PC-9 (cell line): ENCODE measurements around the gene PLAU. TPM values are rescaled to one million over a fixed set of nuclear protein-coding genes. Genes with fewer than 3 reads are reported as not detected.

ENCODE experiments used
- BruUV-seq: library from RNA; stranded (reverse); fragments of 400-500 nt; replicated peaks from 2 replicates; lab custom pipeline; 2021; lab: Mats Ljungman, UMichigan
- CTCF ChIA-PET: fragments of 300-600 bp; sonication (Branson Sonifier 250); formaldehyde crosslinking; loops from one replicate; lab custom pipeline; 2022; ENCODE audit warnings: antibody characterized with exemption; lab: Charles Lee
- POLR2A ChIA-PET: fragments of 300-600 bp; sonication (Branson Sonifier 250); formaldehyde crosslinking; loops from one replicate; lab custom pipeline; 2022; ENCODE audit warnings: antibody characterized with exemption; ENCODE audit not compliant: unreplicated experiment; lab: Charles Lee
- DNase-seq, 2 experiments: peaks; one replicate each; pipeline versions ENCODE4 v3.0.0 to v3.0.0-alpha.2; 2015 to 2022; ENCODE audit warnings: mixed read lengths in 1 of 2
- H2AFZ ChIP-seq: fragments of 200-600 bp; sonication (generic); 2 replicates; pipeline ENCODE4 v1.8.1; 2017; ENCODE audit warnings: antibody characterized with exemption
- H3F3A ChIP-seq: fragments of 200-600 bp; sonication (generic); 2 replicates; pipeline ENCODE4 v1.8.1; 2017; ENCODE audit warnings: antibody characterized with exemption, mild to moderate bottlenecking, low read depth; ENCODE audit not compliant: insufficient read depth
- H3K27ac ChIP-seq: fragments of 200-600 bp; sonication (generic); 2 replicates; pipeline ENCODE4 v1.6.1; 2016; ENCODE audit warnings: mixed run types
- H3K27me3 ChIP-seq: fragments of 200-600 bp; sonication (generic); 2 replicates; pipeline ENCODE4 v1.6.1; 2016; ENCODE audit warnings: low read depth, mixed run types; ENCODE audit not compliant: insufficient read depth
- H3K36me3 ChIP-seq: fragments of 200-600 bp; sonication (generic); 2 replicates; pipeline ENCODE4 v1.6.1; 2016; ENCODE audit warnings: low read depth, mixed run types
- H3K4me1 ChIP-seq: fragments of 200-600 bp; sonication (generic); replicated peaks from 2 replicates; pipeline ENCODE4 v1.6.1; 2016; ENCODE audit warnings: mixed run types; ENCODE audit not compliant: insufficient read depth
- H3K4me2 ChIP-seq: fragments of 200-600 bp; sonication (generic); 2 replicates; pipeline ENCODE4 v1.6.1; 2017; ENCODE audit warnings: mixed run types
- H3K4me3 ChIP-seq: fragments of 200-600 bp; sonication (generic); 2 replicates; pipeline ENCODE4 v1.6.1; 2016; ENCODE audit warnings: mixed run types
- H3K79me2 ChIP-seq: fragments of 200-600 bp; sonication (generic); 2 replicates; pipeline ENCODE4 v1.6.1; 2017; ENCODE audit warnings: low read depth, mixed run types
- H3K9me2 ChIP-seq: fragments of 200-600 bp; sonication (generic); 2 replicates; pipeline ENCODE4 v1.8.1; 2017; ENCODE audit warnings: mild to moderate bottlenecking; ENCODE audit not compliant: insufficient read depth
- H3K9me3 ChIP-seq: fragments of 200-600 bp; sonication (generic); 2 replicates; pipeline ENCODE4 v1.8.1; 2016; ENCODE audit warnings: low read depth; ENCODE audit not compliant: insufficient read depth
- H4K20me1 ChIP-seq: fragments of 200-600 bp; sonication (generic); 2 replicates; pipeline ENCODE4 v1.8.1; 2017; ENCODE audit not compliant: insufficient read depth
- EZH2 ChIP-seq: fragments of 200-600 bp; sonication (generic); IDR thresholded peaks from 2 replicates; pipeline ENCODE4 v1.8.0; 2017; ENCODE audit warnings: antibody characterized with exemption, low read depth
- intact Hi-C: fragments of 100-400 bp; cut with micrococcal nuclease; formaldehyde crosslinking; loops from one replicate; pipeline ENCODE4 v1.10.0; 2022; ENCODE audit not compliant: unreplicated experiment
- total RNA-seq: library from RNA; stranded (reverse); gene quantifications from 2 replicates; pipeline ENCODE4 v1.2.3, GENCODE V29; 2021
- TF ChIP-seq, protein P1 (sequence below): fragments of 200-600 bp; sonication (generic); conservative IDR thresholded peaks from 2 replicates; pipeline ENCODE4 v1.6.1; 2017; ENCODE audit warnings: mixed run types, antibody characterized with exemption, mild to moderate bottlenecking, moderate library complexity

PLAU gene
- total RNA-seq, 1 experiment from 2014 or later, result 90.3 TPM

DNA sequence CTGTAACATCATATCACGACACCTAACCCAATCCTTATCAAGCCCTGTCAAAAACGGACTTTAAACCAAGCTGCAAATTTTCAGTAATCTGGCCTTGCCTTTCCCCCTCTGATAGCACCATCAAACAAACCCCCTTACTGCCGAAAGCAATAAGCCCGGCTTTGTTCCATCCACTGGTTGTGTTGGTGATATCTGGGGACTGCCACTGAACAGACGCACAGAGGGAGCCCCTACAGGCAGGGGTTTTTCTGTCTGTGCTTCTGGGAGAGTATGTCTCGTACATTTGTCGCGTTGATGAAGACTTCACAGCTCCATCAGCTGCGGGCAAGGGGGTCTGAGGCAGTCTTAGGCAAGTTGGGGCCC, 550 bp upstream of the PLAU start:
- TF ChIP-seq, protein P1, sequence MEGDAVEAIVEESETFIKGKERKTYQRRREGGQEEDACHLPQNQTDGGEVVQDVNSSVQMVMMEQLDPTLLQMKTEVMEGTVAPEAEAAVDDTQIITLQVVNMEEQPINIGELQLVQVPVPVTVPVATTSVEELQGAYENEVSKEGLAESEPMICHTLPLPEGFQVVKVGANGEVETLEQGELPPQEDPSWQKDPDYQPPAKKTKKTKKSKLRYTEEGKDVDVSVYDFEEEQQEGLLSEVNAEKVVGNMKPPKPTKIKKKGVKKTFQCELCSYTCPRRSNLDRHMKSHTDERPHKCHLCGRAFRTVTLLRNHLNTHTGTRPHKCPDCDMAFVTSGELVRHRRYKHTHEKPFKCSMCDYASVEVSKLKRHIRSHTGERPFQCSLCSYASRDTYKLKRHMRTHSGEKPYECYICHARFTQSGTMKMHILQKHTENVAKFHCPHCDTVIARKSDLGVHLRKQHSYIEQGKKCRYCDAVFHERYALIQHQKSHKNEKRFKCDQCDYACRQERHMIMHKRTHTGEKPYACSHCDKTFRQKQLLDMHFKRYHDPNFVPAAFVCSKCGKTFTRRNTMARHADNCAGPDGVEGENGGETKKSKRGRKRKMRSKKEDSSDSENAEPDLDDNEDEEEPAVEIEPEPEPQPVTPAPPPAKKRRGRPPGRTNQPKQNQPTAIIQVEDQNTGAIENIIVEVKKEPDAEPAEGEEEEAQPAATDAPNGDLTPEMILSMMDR, result no peak
- TF ChIP-seq EZH2, result no peak
- TSS peak; percentile 54 for BruUV-seq
- no peak overlapping the region for H2AFZ ChIP-seq
- H3K4me2 ChIP-seq, result peak overlapping the region; percentile 88
- peak overlapping the region; percentile 85 for H3K4me3 ChIP-seq
- peak overlapping the region; percentile 97 for H3K27ac ChIP-seq
- H3K36me3 ChIP-seq, result peaks cover 35% of the 10 kb centered on the region
- peaks cover 81% of the 10 kb centered on the region for H3K4me1 ChIP-seq
- H3K79me2 ChIP-seq, result peaks cover 50% of the 10 kb centered on the region
- DNase-seq, result peak in 1 of 2 experiments; percentile 33
- no peaks in the 10 kb centered on the region for H3K9me2 ChIP-seq
- POLR2A ChIA-PET, result interaction anchor here (0.7 kb wide), 1 partner anchor 21 kb away, joined by 9 read pairs; no protein-coding TSS in a partner anchor
- intact Hi-C loops, result no loop called here
- peaks cover 68% of the 10 kb centered on the region for H3F3A ChIP-seq
- CTCF ChIA-PET, result interaction anchor here (0.6 to 1.4 kb wide), 4 partner anchors 11 to 35 kb away, joined by 3 to 4 read pairs (median 4); no protein-coding TSS in a partner anchor
- no peaks in the 10 kb centered on the region for H3K27me3 ChIP-seq
- no peaks in the 10 kb centered on the region for H4K20me1 ChIP-seq
- H3K9me3 ChIP-seq, result no peaks in the 10 kb centered on the region

DNA sequence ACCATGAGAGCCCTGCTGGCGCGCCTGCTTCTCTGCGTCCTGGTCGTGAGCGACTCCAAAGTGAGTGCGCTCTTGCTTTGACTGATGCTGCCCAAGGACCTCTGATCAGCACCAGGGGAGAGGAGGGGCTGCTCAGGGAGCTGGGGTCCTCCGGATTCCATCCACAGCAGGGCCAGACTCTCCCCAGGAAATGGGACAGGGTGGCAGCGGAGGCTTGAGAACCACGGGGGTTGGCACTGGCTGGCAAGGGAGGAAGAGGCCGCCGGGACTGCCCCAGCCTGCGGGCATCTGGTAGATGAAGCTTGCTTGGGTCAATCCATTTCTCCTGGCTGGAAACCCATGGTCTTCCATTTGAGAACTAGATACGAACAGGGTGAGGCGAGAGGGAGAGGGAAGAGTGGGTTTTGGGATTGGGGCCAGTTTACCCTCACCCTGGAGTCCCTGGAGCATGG, 647 bp downstream of the PLAU start:
- POLR2A ChIA-PET, result interaction anchor here (0.6 kb wide), 1 partner anchor 12 kb away, joined by 3 read pairs; no protein-coding TSS in a partner anchor
- Histone ChIP-seq H3K27ac (peak overlapping the region; percentile 97), H3K27me3 (no peaks in the 10 kb centered on the region), H3K4me1 (peaks cover 70% of the 10 kb centered on the region), H3K9me3 (no peaks in the 10 kb centered on the region), H3K4me3 (peak overlapping the region; percentile 85), H3F3A (peaks cover 68% of the 10 kb centered on the region), H3K79me2 (peaks cover 50% of the 10 kb centered on the region), H3K4me2 (peak overlapping the region; percentile 88), H2AFZ (no peak overlapping the region), H3K36me3 (peaks cover 47% of the 10 kb centered on the region), H4K20me1 (no peaks in the 10 kb centered on the region), H3K9me2 (no peaks in the 10 kb centered on the region)
- DNase-seq, result no peak
- no peak for TF ChIP-seq EZH2
- TF ChIP-seq, protein P1, result no peak
- CTCF ChIA-PET, result interaction anchor here (0.8 to 1.4 kb wide), 2 partner anchors 12 to 29 kb away, joined by 4 to 5 read pairs; no protein-coding TSS in a partner anchor
- intact Hi-C loops, result loop anchor here (1.0 kb wide), 1 partner anchor 55 kb away; no protein-coding TSS in a partner anchor
- BruUV-seq, result TSS peak; percentile 30

DNA sequence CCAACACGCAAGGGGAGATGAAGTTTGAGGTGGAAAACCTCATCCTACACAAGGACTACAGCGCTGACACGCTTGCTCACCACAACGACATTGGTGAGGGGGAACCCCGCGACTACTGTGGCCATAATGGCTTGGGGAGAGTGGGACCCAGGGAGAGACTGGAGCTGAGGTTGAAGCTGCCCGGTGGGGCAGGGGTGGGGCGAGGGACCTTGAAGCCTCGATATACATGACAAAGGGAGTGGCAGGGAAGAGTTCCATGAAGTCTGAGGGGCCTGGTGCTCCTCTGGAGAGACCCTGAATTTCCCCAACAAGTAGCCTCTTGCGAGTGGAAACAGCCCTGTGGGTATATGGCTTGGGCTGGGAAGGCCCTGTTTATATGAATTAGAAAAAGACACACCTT, 3.1 kb downstream of the PLAU start:
- no peak for DNase-seq
- peaks cover 53% of the 10 kb centered on the region for H3K36me3 ChIP-seq
- ChIA-PET POLR2A (interaction anchor here (0.5 kb wide), 1 partner anchor 143 kb away, joined by 5 read pairs; no protein-coding TSS in a partner anchor), CTCF (no interaction called here)
- intact Hi-C loops, result no loop called here
- TF ChIP-seq, protein P1, result no peak
- TF ChIP-seq EZH2, result no peak
- no TSS peak for BruUV-seq
- H3K4me1 ChIP-seq, result peaks cover 50% of the 10 kb centered on the region
- H3K27me3 ChIP-seq, result no peaks in the 10 kb centered on the region
- no peaks in the 10 kb centered on the region for H3K9me2 ChIP-seq
- H3K79me2 ChIP-seq, result peaks cover 50% of the 10 kb centered on the region
- H2AFZ ChIP-seq, result no peak overlapping the region
- peak overlapping the region; percentile 88 for H3K4me2 ChIP-seq
- H3K9me3 ChIP-seq, result peaks cover 3% of the 10 kb centered on the region; the same call in 1 of the 2 replicates
- peaks cover 62% of the 10 kb centered on the region for H3F3A ChIP-seq
- no peak overlapping the region for H3K27ac ChIP-seq
- peak overlapping the region; percentile 85; the same call in 1 of the 2 replicates for H3K4me3 ChIP-seq
- no peaks in the 10 kb centered on the region for H4K20me1 ChIP-seq
